CD14-positive monocyte (primary cell): ENCODE data around the gene CASK. TPM values are rescaled to one million over a fixed set of nuclear protein-coding genes. Genes with fewer than 3 reads are reported as not detected.
"Not testable (repeated sequence)": the region's sequence is repeated elsewhere in the genome, so short reads cannot be mapped to it uniquely, and the experiment has no call there.

Experiments used
- DNase-seq, 3 donors: peaks; one replicate each; pipeline ENCODE4 v3.0.0-alpha.2; 2011 to 2022
- H2AFZ ChIP-seq: 2 replicates; pipeline ENCODE4 v1.6.0; 2012; ENCODE audit warnings: mild to moderate bottlenecking, low read depth, low read length, inconsistent platforms; ENCODE audit not compliant: insufficient read depth, poor library complexity, severe bottlenecking
- H3K27ac ChIP-seq, 2 donors: 1 replicate in 1 of 2; 2 replicates in 1 of 2; pipeline ENCODE4 v1.5.1; 2012 to 2013; ENCODE audit warnings: low read length in 2 of 2, control low read depth in 1 of 2, inconsistent platforms in 1 of 2, low read depth in 1 of 2, mild to moderate bottlenecking in 1 of 2
- H3K27me3 ChIP-seq, 2 donors: one replicate each; pipeline versions ENCODE4 v1.6.0 to v1.6.1; 2011 to 2013; ENCODE audit warnings: low read length in 2 of 2; ENCODE audit not compliant: control insufficient read depth in 2 of 2, insufficient read depth in 2 of 2
- H3K36me3 ChIP-seq, 2 donors: replicated peaks in 1 of 2; 1 replicate in 1 of 2; 2 replicates in 1 of 2; pipeline versions ENCODE4 v1.5.1 to v1.6.1; 2012 to 2013; ENCODE audit warnings: low read length in 2 of 2, control low read depth in 1 of 2, inconsistent platforms in 1 of 2, mild to moderate bottlenecking in 1 of 2; ENCODE audit not compliant: insufficient read depth in 2 of 2, control insufficient read depth in 1 of 2
- H3K4me1 ChIP-seq, 2 donors: 1 replicate in 1 of 2; 2 replicates in 1 of 2; pipeline versions ENCODE4 v1.5.1 to v1.6.1; 2012 to 2013; ENCODE audit warnings: low read length in 2 of 2, control low read depth in 1 of 2, inconsistent platforms in 1 of 2, mild to moderate bottlenecking in 1 of 2, moderate library complexity in 1 of 2; ENCODE audit not compliant: insufficient read depth in 2 of 2, control insufficient read depth in 1 of 2
- H3K4me2 ChIP-seq: replicated peaks from 2 replicates; pipeline ENCODE3; 2012; ENCODE audit warnings: low read length, moderate library complexity, mild to moderate bottlenecking; ENCODE audit not compliant: poor library complexity, severe bottlenecking; ENCODE audit errors: extremely low read depth
- H3K4me3 ChIP-seq, 3 experiments: fragments of 200-600 bp in 1 of 3; sonication (generic) in 1 of 3; replicated peaks in 1 of 3; 1 replicate in 2 of 3; 2 replicates in 1 of 3; pipeline ENCODE4 v1.5.1; 2011 to 2013; ENCODE audit warnings: low read length in 3 of 3, mild to moderate bottlenecking in 3 of 3, control low read depth in 2 of 3, low read depth in 2 of 3, inconsistent platforms in 1 of 3, moderate library complexity in 1 of 3
- H3K79me2 ChIP-seq: 2 replicates; pipeline ENCODE4 v1.6.0; 2012; ENCODE audit warnings: mild to moderate bottlenecking, control low read depth, inconsistent platforms, low read length, moderate library complexity; ENCODE audit not compliant: insufficient read depth
- H3K9ac ChIP-seq: 2 replicates; pipeline ENCODE4 v1.6.0; 2017; ENCODE audit warnings: low read length, mild to moderate bottlenecking; ENCODE audit not compliant: insufficient read depth, poor library complexity, severe bottlenecking
- H3K9me3 ChIP-seq, 2 donors: replicated peaks in 1 of 2; 1 replicate in 1 of 2; 2 replicates in 1 of 2; pipeline versions ENCODE4 v1.5.1 to v1.6.1; 2012 to 2013; ENCODE audit warnings: low read length in 2 of 2, control low read depth in 1 of 2; ENCODE audit not compliant: control insufficient read depth in 1 of 2, insufficient read depth in 1 of 2
- H4K20me1 ChIP-seq: 2 replicates; pipeline ENCODE4 v1.6.0; 2012; ENCODE audit warnings: mild to moderate bottlenecking, low read length, control low read depth, moderate library complexity; ENCODE audit not compliant: insufficient read depth
- H3K27ac Mint-ChIP-seq, 7 donors: one replicate each; pipeline ENCODE4 v1.8.0; 2020; ENCODE audit warnings: mild to moderate bottlenecking in 7 of 7, mixed read lengths in 7 of 7, moderate library complexity in 6 of 7, inconsistent platforms in 2 of 7
- H3K27me3 Mint-ChIP-seq, 3 donors: one replicate each; pipeline ENCODE4 v1.8.0; 2021 to 2022; ENCODE audit warnings: low read depth in 3 of 3, mild to moderate bottlenecking in 3 of 3, mixed read lengths in 3 of 3, moderate library complexity in 3 of 3, inconsistent platforms in 1 of 3
- H3K36me3 Mint-ChIP-seq, 2 donors: one replicate each; pipeline ENCODE4 v1.8.0; 2020; ENCODE audit warnings: mixed read lengths in 2 of 2, inconsistent platforms in 1 of 2, mild to moderate bottlenecking in 1 of 2
- H3K4me1 Mint-ChIP-seq: one replicate; pipeline ENCODE4 v1.8.0; 2020; ENCODE audit warnings: mild to moderate bottlenecking, mixed read lengths
- H3K4me3 Mint-ChIP-seq, 2 donors: one replicate each; pipeline ENCODE4 v1.8.0; 2020; ENCODE audit warnings: mild to moderate bottlenecking in 2 of 2, mixed read lengths in 2 of 2, moderate library complexity in 1 of 2
- H3K9me3 Mint-ChIP-seq, 7 donors: one replicate each; pipeline ENCODE4 v1.8.0; 2020 to 2022; ENCODE audit warnings: mixed read lengths in 7 of 7, mild to moderate bottlenecking in 6 of 7, moderate library complexity in 6 of 7, inconsistent platforms in 2 of 7
- WGBS: methylation state at CpG from one replicate; pipeline ENCODE4 v1.1.5; 2013; ENCODE audit warnings: missing lambda C conversion rate; ENCODE audit not compliant: insufficient coverage; 5-methylcytosine and 5-hydroxymethylcytosine counted together
- intact Hi-C, 2 donors: fragments of 100-400 bp; cut with micrococcal nuclease; formaldehyde crosslinking; loops; one replicate each; pipeline versions ENCODE4 v1.15.0 to v1.15.1; 2023
- polyA plus RNA-seq, 3 donors: library from polyadenylated mRNA; depleted of rRNA in 1 of 3; unstranded in 2 of 3; stranded (reverse) in 1 of 3; fragments of 300-500 nt in 2 of 3; fragments of >200 nt in 1 of 3; fragmentation: Illumina TruSeq in 2 of 3; gene quantifications; 1 replicate in 2 of 3; 2 replicates in 1 of 3; pipeline ENCODE4 v1.2.3, GENCODE V29; 2012 to 2021
- TF ChIP-seq, protein P1 (sequence below): fragments of 200-600 bp; IDR thresholded peaks from one replicate; pipeline ENCODE4 v1.8.0; 2022; ENCODE audit warnings: antibody characterized with exemption, mild to moderate bottlenecking

CASK gene
- polyA plus RNA-seq, 3 donors: 0.48 to 7.4 (median 2.5) TPM

DNA sequence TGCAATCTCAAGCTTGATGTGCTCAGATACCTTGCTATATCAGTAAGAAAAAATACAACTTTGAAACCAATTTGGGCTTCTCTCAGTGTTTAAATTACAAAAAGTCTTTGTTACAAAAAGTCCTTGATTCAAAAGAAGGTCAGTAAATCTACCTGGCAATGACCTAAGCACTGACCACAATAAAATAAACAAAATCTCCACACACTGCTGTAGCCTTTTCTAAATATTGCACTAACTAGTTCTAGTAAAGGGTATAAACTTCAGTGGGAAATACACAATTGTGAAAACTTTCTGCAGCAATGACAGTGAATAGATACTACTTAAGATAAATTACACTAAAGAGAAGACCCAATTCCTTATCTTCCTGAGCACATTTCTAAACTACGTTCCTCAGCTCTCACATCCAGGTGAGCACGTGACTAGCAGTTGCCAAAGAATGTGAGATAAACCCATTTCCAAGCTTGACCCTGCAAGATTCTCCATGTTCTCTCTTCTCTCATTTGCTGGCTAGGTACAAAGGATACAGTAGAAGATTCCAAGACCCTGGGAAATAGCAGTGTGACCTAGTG, 316.0 kb downstream of the CASK start:
- Mint-ChIP-seq H3K27me3 (peaks cover 0 to 14% (median 0%) of the 10 kb centered on the region in 3 donors), H3K4me1 (peaks cover 10% of the 10 kb centered on the region), H3K9me3 (peaks cover 0 to 4% (median 0%) of the 10 kb centered on the region in 7 donors), H3K4me3 (no peak overlapping the region), H3K27ac (no peak overlapping the region), H3K36me3 (peaks cover 3 to 10% of the 10 kb centered on the region in 2 donors)
- Histone ChIP-seq H4K20me1 (no peaks in the 10 kb centered on the region), H3K36me3 (no peaks in the 10 kb centered on the region), H3K4me3 (no peak overlapping the region), H2AFZ (no peak overlapping the region), H3K4me2 (no peak overlapping the region), H3K27ac (no peak overlapping the region), H3K4me1 (peaks cover 13 to 14% of the 10 kb centered on the region in 2 donors), H3K9ac (no peak overlapping the region), H3K27me3 (peaks cover 0 to 2% of the 10 kb centered on the region in 2 donors), H3K9me3 (no peaks in the 10 kb centered on the region), H3K79me2 (no peaks in the 10 kb centered on the region)
- TF ChIP-seq, protein P1, sequence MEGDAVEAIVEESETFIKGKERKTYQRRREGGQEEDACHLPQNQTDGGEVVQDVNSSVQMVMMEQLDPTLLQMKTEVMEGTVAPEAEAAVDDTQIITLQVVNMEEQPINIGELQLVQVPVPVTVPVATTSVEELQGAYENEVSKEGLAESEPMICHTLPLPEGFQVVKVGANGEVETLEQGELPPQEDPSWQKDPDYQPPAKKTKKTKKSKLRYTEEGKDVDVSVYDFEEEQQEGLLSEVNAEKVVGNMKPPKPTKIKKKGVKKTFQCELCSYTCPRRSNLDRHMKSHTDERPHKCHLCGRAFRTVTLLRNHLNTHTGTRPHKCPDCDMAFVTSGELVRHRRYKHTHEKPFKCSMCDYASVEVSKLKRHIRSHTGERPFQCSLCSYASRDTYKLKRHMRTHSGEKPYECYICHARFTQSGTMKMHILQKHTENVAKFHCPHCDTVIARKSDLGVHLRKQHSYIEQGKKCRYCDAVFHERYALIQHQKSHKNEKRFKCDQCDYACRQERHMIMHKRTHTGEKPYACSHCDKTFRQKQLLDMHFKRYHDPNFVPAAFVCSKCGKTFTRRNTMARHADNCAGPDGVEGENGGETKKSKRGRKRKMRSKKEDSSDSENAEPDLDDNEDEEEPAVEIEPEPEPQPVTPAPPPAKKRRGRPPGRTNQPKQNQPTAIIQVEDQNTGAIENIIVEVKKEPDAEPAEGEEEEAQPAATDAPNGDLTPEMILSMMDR: no peak
- no peak for DNase-seq
- intact Hi-C loops: no loop called here
- WGBS: no CpG with 5 or more reads among the region's 2 CpGs

DNA sequence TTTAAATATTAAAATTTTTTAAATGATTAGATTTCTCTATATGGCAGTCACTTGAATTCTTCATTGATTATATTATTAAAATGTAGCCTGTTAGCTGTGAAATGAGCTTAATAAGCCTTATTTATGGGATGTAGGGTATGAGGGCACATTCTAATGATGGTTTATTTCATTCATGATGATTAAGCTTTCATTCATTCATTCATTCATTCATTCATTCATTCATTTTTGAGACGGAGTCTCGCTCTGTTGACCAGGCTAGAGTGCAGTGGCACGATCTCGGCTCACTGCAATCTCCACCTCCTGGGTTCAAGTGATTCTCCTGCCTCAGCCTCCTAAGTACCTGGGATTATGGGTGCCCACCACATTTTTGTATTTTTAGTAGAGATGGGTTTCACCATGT, 317.3 kb downstream of the CASK start:
- H3K4me1 ChIP-seq: peaks cover 13 to 14% of the 10 kb centered on the region in 2 donors
- Mint-ChIP-seq H3K4me1 (peaks cover 10% of the 10 kb centered on the region), H3K36me3 (peaks cover 3 to 10% of the 10 kb centered on the region in 2 donors), H3K27me3 (peaks cover 0 to 14% (median 0%) of the 10 kb centered on the region in 3 donors)
- intact Hi-C loops, H3K79me2 ChIP-seq, H2AFZ ChIP-seq, H3K36me3 ChIP-seq, H3K9me3 Mint-ChIP-seq, H3K27me3 ChIP-seq, H3K27ac Mint-ChIP-seq, H3K9ac ChIP-seq, DNase-seq, H3K9me3 ChIP-seq, H3K27ac ChIP-seq, H3K4me2 ChIP-seq, H4K20me1 ChIP-seq, H3K4me3 Mint-ChIP-seq, H3K4me3 ChIP-seq: not testable (repeated sequence)
- no CpG with 5 or more reads among the region's 4 CpGs for WGBS
